ENCODE data around the gene GRID1.

Gene GRID1

DNA sequence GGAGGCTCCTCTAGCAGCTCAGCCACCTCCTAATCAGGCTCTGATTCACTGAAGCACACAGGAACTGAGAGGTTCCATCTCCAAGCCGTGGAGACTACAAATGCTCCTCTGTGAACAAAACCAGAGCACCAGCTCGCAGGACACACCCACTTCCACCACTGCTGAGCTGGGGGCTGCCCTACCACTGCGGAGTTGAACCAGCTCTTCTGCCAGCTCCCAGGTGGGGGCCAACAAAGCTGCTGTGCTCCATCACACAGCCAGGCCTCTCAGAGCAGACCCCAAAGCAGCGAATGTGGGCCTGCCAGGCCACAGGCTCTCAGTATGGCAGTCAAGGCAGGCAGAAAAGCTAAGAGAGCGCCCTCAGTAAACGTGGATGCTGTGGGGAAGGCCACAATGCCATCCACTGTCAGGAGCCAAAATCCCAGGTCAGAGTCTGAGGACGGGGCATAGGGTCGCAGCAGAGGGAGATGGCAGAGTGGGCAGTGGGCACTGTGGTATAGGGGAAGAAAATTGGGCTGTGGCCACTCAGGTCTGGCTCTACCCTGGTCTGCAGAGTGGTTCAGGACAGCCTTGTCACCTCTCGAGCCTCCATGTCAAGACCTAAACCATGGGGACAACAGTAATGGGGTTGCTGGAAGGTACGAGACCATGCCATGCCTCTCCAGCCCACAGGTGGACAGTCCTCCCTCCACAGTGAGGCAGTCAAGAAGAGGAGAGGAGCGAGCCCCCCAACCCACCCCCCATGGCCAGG is 82.1 kb downstream of the GRID1 start:
- no peaks in the 10 kb centered on the region for H3K27me3 ChIP-seq (replicated peaks; ENCODE audit: control insufficient read depth, insufficient read depth, low read length)
- no peak overlapping the region for H3K9ac ChIP-seq (ENCODE audit: low read length)
- H3K9me3 ChIP-seq (ENCODE audit: control insufficient read depth, low read length), result peaks cover 4% of the 10 kb centered on the region
- no peaks in the 10 kb centered on the region for H3K4me1 ChIP-seq (ENCODE audit: control insufficient read depth, insufficient read depth, low read length)
- H3K4me3 ChIP-seq (ENCODE audit: low read length), result no peak overlapping the region
- no peaks in the 10 kb centered on the region for H3K36me3 ChIP-seq (ENCODE audit: control insufficient read depth, insufficient read depth, low read length, severe bottlenecking)
- no peak for DNase-seq (ENCODE audit: low read depth)

DNA sequence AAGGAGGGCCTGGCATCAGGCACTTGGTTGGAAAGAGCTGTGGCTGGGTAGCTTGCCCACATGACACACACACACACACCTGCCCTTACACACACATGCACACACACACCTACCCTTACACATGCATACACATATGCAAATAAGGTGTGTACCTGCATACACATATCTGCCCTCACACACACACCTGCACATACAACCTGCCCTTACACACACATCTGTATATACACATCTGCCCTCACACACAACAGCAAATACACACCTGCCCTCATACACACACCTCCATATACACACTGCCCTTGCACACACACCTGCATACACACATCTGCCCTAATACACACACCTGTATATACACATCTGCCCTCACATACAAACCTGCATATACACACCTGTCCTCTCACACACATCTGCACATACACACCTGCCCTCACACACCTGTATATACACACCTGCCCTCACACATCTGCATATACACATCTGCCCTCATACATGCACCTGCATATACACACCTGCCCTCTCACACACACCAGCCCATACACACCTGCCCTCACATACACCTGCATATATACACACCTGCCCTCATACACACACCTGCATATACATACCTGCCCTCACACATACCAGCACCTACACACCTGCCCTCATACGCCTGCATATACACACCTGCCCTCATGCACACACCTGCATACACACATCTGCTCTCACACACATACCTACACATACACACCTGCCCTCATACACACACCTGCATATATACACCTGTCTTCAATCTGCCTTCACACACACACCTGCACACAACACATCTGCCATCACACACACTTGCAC is 82.9 kb downstream of the GRID1 start:
- Histone ChIP-seq H3K9me3 (ENCODE audit: control insufficient read depth, low read length) (peaks cover 11% of the 10 kb centered on the region), H3K27me3 (replicated peaks; ENCODE audit: control insufficient read depth, insufficient read depth, low read length) (no peaks in the 10 kb centered on the region), H3K36me3 (ENCODE audit: control insufficient read depth, insufficient read depth, low read length, severe bottlenecking) (no peaks in the 10 kb centered on the region), H3K4me1 (ENCODE audit: control insufficient read depth, insufficient read depth, low read length) (no peaks in the 10 kb centered on the region), H3K9ac (ENCODE audit: low read length) (no peak overlapping the region), H3K4me3 (ENCODE audit: low read length) (no peak overlapping the region)
- DNase-seq (ENCODE audit: low read depth), result no peak

DNA sequence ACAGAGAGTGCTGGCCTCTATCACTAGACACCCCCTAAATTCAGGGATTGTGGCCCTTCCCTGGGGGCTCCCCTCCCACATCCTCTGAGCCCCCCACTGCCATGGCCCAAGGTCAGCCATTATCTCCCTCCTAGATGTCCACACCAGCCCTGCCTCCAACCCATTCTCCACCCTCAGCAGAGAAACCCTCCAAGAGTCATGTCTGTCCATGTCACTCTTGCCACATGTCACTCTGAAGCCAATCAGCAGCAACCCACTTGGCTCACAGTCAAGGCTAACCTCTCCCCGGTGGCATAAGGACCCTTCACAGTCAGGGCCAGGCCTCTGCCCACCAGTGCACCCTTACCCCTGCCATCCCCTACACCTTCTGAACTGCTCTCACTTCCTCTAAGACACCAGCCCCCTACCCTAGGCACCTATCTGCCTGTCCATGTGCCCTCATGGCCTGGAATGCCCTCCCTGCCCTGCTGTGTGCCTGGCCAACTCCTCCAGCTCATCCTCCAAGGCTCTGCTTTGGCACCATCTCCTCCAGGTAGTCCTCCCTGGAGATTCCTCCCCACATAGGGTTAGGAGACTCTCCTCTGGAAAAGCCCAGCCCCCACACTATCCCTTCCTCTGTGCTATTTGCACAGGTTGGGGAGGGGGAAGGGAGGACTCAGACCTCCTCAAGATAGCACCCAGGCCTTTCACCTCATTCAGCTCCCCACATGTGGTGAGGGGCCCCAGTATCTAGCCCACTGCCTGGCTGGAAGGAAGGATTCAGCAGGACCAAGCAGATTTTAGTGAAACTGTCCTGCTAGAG is 83.7 kb downstream of the GRID1 start:
- H3K27me3 ChIP-seq (replicated peaks; ENCODE audit: control insufficient read depth, insufficient read depth, low read length), result no peaks in the 10 kb centered on the region
- DNase-seq (ENCODE audit: low read depth), result no peak
- no peaks in the 10 kb centered on the region for H3K36me3 ChIP-seq (ENCODE audit: control insufficient read depth, insufficient read depth, low read length, severe bottlenecking)
- H3K9ac ChIP-seq (ENCODE audit: low read length), result no peak overlapping the region
- peaks cover 19% of the 10 kb centered on the region for H3K9me3 ChIP-seq (ENCODE audit: control insufficient read depth, low read length)
- H3K4me1 ChIP-seq (ENCODE audit: control insufficient read depth, insufficient read depth, low read length), result no peaks in the 10 kb centered on the region
- no peak overlapping the region for H3K4me3 ChIP-seq (ENCODE audit: low read length)

DNA sequence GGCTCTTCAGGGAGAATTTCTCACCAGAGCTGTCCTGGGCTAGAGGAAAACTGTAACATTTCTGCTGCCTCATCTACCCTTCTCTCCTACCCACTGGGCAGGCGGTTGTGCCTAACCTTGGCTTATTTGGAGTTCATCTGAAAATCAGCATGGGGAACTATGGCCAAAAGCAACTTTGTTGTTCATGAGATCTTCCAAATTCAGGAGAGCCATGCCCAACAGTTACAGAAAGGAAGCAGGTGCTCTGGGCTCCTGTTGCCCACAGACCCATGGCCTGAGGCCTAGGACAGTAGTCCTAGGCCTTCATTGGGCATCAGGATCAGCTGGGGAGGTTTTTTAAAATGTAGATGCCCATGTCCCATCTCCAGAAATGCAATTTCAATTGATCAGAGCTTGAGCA is 85.2 kb downstream of the GRID1 start:
- H3K9ac ChIP-seq (ENCODE audit: low read length), result no peak overlapping the region
- H3K4me3 ChIP-seq (ENCODE audit: low read length), result no peak overlapping the region
- no peaks in the 10 kb centered on the region for H3K27me3 ChIP-seq (replicated peaks; ENCODE audit: control insufficient read depth, insufficient read depth, low read length)
- no peaks in the 10 kb centered on the region for H3K4me1 ChIP-seq (ENCODE audit: control insufficient read depth, insufficient read depth, low read length)
- peaks cover 27% of the 10 kb centered on the region for H3K9me3 ChIP-seq (ENCODE audit: control insufficient read depth, low read length)
- no peak for DNase-seq (ENCODE audit: low read depth)
- no peaks in the 10 kb centered on the region for H3K36me3 ChIP-seq (ENCODE audit: control insufficient read depth, insufficient read depth, low read length, severe bottlenecking)

GRCh38 chr10:86269332-86269731 is 97.3 kb downstream of the GRID1 start:
- peaks cover 3% of the 10 kb centered on the region for H3K27me3 ChIP-seq (replicated peaks; ENCODE audit: control insufficient read depth, insufficient read depth, low read length)
- H3K9me3 ChIP-seq (ENCODE audit: control insufficient read depth, low read length), result peaks cover 15% of the 10 kb centered on the region
- no peak overlapping the region for H3K9ac ChIP-seq (ENCODE audit: low read length)
- no peak overlapping the region for H3K4me3 ChIP-seq (ENCODE audit: low read length)
- DNase-seq (ENCODE audit: low read depth), result no peak
- no peaks in the 10 kb centered on the region for H3K4me1 ChIP-seq (ENCODE audit: control insufficient read depth, insufficient read depth, low read length)
- no peaks in the 10 kb centered on the region for H3K36me3 ChIP-seq (ENCODE audit: control insufficient read depth, insufficient read depth, low read length, severe bottlenecking)

DNA sequence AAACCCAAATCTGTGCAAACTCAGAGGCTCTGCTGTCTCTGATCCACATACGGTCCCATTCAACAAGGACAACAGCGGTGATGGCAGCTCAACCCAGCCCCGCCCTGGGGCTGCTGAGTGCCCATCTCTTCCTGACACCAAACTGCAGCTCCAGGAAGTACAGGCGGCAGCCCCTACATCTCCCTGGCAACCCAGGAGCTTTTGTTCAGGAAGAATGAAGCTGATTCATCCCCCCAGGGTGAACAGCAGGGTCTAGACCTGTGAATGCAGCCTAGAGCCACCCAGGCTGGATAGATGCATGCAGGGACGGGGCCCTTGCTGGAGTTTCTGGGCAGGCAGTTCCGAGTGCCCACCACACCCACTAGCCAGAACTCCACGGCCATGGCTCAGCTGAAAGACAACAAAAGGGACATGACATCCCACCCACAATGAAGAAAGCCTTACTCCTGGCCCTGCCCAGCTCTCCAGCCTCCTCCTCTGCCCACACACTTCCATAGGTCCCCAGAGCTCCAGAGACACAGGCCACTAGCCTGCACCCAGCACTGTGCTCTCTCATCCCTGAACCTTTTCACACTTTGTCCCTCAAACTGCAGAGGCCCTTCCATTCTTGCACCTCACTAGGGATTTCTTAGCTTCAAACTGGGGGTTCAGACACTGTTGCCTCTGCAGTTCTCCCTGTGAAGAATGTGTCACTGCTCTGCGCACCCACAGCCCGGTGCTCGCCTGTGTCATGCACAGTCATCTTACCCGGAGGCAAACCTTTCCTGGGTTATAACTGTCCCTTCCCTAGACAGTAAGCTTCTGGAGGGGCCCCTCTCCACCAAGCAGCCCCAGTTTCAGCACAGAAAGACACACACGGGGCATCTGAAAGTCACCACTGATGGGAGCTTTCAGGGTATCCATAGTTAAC is 99.1 kb downstream of the GRID1 start:
- Histone ChIP-seq H3K4me3 (ENCODE audit: low read length) (no peak overlapping the region), H3K36me3 (ENCODE audit: control insufficient read depth, insufficient read depth, low read length, severe bottlenecking) (no peaks in the 10 kb centered on the region), H3K4me1 (ENCODE audit: control insufficient read depth, insufficient read depth, low read length) (no peaks in the 10 kb centered on the region), H3K27me3 (replicated peaks; ENCODE audit: control insufficient read depth, insufficient read depth, low read length) (peaks cover 17% of the 10 kb centered on the region), H3K9me3 (ENCODE audit: control insufficient read depth, low read length) (peaks cover 15% of the 10 kb centered on the region), H3K9ac (ENCODE audit: low read length) (no peak overlapping the region)
- DNase-seq (ENCODE audit: low read depth), result no peak

GRCh38 chr10:86266446-86267242 is 100.0 kb downstream of the GRID1 start:
- no peaks in the 10 kb centered on the region for H3K36me3 ChIP-seq (ENCODE audit: control insufficient read depth, insufficient read depth, low read length, severe bottlenecking)
- H3K27me3 ChIP-seq (replicated peaks; ENCODE audit: control insufficient read depth, insufficient read depth, low read length), result peaks cover 17% of the 10 kb centered on the region
- no peak overlapping the region for H3K9ac ChIP-seq (ENCODE audit: low read length)
- no peak overlapping the region for H3K4me3 ChIP-seq (ENCODE audit: low read length)
- peaks cover 10% of the 10 kb centered on the region for H3K9me3 ChIP-seq (ENCODE audit: control insufficient read depth, low read length)
- H3K4me1 ChIP-seq (ENCODE audit: control insufficient read depth, insufficient read depth, low read length), result no peaks in the 10 kb centered on the region
- no peak for DNase-seq (ENCODE audit: low read depth)

DNA sequence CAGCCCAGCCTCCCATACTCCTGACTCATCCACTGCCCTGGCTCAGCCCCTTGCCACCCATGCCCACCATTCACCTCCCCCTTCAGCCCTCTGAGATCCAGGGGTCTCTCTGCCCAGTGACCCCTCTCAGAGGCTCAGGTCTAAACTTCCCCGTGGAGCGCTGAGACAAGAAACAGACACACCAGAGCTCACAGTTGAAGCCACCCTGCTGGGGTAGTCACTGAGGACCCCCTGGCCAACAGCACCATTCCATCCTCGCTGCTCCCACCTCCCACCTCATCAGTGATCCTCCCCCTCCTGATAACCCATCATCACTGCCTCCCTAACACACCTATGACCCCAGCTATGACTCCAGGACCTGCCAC is 100.7 kb downstream of the GRID1 start:
- H3K4me3 ChIP-seq (ENCODE audit: low read length), result no peak overlapping the region
- no peak for DNase-seq (ENCODE audit: low read depth)

DNA sequence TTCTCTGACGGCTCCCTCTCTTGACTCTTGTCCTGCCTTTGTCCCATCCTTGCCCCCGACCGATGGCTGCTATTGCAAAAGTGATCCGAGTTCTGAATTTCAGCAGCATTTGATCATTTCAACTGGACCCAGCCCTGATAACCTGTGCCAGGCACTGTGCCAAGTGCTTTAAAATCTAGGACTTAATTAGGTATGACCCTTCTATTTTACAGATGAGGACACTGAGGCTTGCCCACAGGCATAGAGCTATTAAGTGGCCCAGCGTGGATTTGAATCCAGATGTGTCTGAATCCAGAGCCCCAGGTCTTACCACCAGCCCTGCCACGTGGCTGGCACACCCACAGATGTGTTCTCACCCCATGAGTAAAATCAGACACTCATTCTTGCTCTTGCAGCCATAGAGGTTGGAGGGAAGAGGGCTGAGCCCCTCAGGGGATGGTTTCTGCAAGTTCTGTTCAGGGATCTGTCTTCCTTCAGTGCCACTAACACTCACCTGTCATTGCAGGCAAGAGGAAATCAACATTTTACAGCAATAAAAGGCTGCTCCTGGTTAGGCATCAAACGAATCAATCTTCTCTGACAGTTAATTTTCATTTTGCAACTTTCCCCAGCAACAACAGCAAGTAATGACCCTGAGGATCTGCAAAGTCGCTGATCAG is 101.2 kb downstream of the GRID1 start:
- H3K9ac ChIP-seq (ENCODE audit: low read length), result no peak overlapping the region
- H3K27me3 ChIP-seq (replicated peaks; ENCODE audit: control insufficient read depth, insufficient read depth, low read length), result peaks cover 17% of the 10 kb centered on the region
- no peaks in the 10 kb centered on the region for H3K9me3 ChIP-seq (ENCODE audit: control insufficient read depth, low read length)
- H3K36me3 ChIP-seq (ENCODE audit: control insufficient read depth, insufficient read depth, low read length, severe bottlenecking), result no peaks in the 10 kb centered on the region
- H3K4me1 ChIP-seq (ENCODE audit: control insufficient read depth, insufficient read depth, low read length), result no peaks in the 10 kb centered on the region
- DNase-seq (ENCODE audit: low read depth), result no peak
- H3K4me3 ChIP-seq (ENCODE audit: low read length), result no peak overlapping the region

More for the DNA sequence above, 100.7 kb downstream of the GRID1 start:
- H3K4me1 ChIP-seq (ENCODE audit: control insufficient read depth, insufficient read depth, low read length), result no peaks in the 10 kb centered on the region
- peaks cover 2% of the 10 kb centered on the region for H3K9me3 ChIP-seq (ENCODE audit: control insufficient read depth, low read length)
- H3K9ac ChIP-seq (ENCODE audit: low read length), result no peak overlapping the region
- no peaks in the 10 kb centered on the region for H3K36me3 ChIP-seq (ENCODE audit: control insufficient read depth, insufficient read depth, low read length, severe bottlenecking)
- peaks cover 17% of the 10 kb centered on the region for H3K27me3 ChIP-seq (replicated peaks; ENCODE audit: control insufficient read depth, insufficient read depth, low read length)
